ENCODE data around the gene CNTNAP2.

- no peak for TF ChIP-seq CTCF (IDR thresholded peaks at IDR 0.05)
- TF ChIP-seq POLR2A (IDR thresholded peaks at IDR 0.05) = no peak
Measured at GRCh38 chr7:148146346-148146745, 2029.7 kb downstream of the CNTNAP2 start.

Measured in lower leg skin (tissue), 3 donors.